AG04449 (cell line): ENCODE measurements around the gene PDIA5.

Experiments
- CTCF ChIA-PET: fragments of 350-600 bp; formaldehyde crosslinking; extraction: SDS; loops from one replicate; lab custom pipeline; 2021; ENCODE audit warnings: antibody characterized with exemption; lab: Yijun Ruan, JAX
- POLR2A ChIA-PET: fragments of 400-600, 350-600 bp; formaldehyde crosslinking; extraction: SDS; loops from one replicate; lab custom pipeline; 2020; ENCODE audit warnings: antibody characterized with exemption, inconsistent platforms; lab: Yijun Ruan, JAX
- DNase-seq: peaks from one replicate; pipeline ENCODE4 v3.0.0-alpha.2; 2010; ENCODE audit warnings: low read depth, low spot score
- H3K4me3 ChIP-seq: 2 replicates; pipeline ENCODE4 v1.5.1; 2011; ENCODE audit warnings: low read depth, mild to moderate bottlenecking, control low read depth, low read length
- CTCF ChIP-seq: IDR thresholded peaks from one replicate; pipeline ENCODE4 v1.5.1; 2011; ENCODE audit warnings: mild to moderate bottlenecking, moderate library complexity, low read length, control low read depth, inconsistent platforms; ENCODE audit not compliant: insufficient read depth; ENCODE audit errors: missing control alignments

Gene PDIA5

GRCh38 chr3:123094516-123095313, 27.9 kb downstream of the PDIA5 start:
- no peak for TF ChIP-seq CTCF
- POLR2A ChIA-PET, result no interaction called here
- H3K4me3 ChIP-seq, result no peak overlapping the region
- DNase-seq, result no peak
- CTCF ChIA-PET, result interaction anchor here (1.2 to 1.3 kb wide), 2 partner anchors 10 kb away, joined by 4 to 5 read pairs; no protein-coding TSS in a partner anchor

- no peak overlapping the region for H3K4me3 ChIP-seq
- ChIA-PET CTCF (no interaction called here), POLR2A (no interaction called here)
- TF ChIP-seq CTCF, result no peak
- no peak for DNase-seq
Observed at GRCh38 chr3:123096126-123096525, 29.3 kb downstream of the PDIA5 start.

- ChIA-PET CTCF (no interaction called here), POLR2A (no interaction called here)
- TF ChIP-seq CTCF, result no peak
- no peak overlapping the region for H3K4me3 ChIP-seq
- DNase-seq, result no peak
Observed at GRCh38 chr3:123096731-123097130, 29.9 kb downstream of the PDIA5 start.

GRCh38 chr3:123098426-123099330, 31.9 kb downstream of the PDIA5 start:
- DNase-seq, result no peak
- ChIA-PET CTCF (interaction anchor here (1.0 kb wide), 1 partner anchor 10 kb away, joined by 3 read pairs; no protein-coding TSS in a partner anchor), POLR2A (no interaction called here)
- no peak for TF ChIP-seq CTCF
- H3K4me3 ChIP-seq, result no peak overlapping the region

GRCh38 chr3:123099331-123100192, 32.7 kb downstream of the PDIA5 start:
- CTCF ChIA-PET, result interaction anchor here (1.0 kb wide), 1 partner anchor 10 kb away, joined by 3 read pairs; no protein-coding TSS in a partner anchor
- H3K4me3 ChIP-seq, result no peak overlapping the region
- DNase-seq, result no peak
- TF ChIP-seq CTCF, result no peak
- POLR2A ChIA-PET, result no interaction called here
